Activated CD4-positive, alpha-beta T cell treated with anti-CD3 and anti-CD28 coated beads, Interleukin-2, Interleukin-6, amounts not matched to agents 100 ng/mL and 50 ng/mL, durations not matched to agents 16 hours and 8 hours (primary cell): ENCODE measurements around the gene ZNF827.
A peak's percentile ranks its signal among the peaks of the same experiment; 100 is the strongest.

Experiments
- DNase-seq: peaks from one replicate; pipeline ENCODE4 v3.0.0-alpha.2; 2020

ZNF827 gene

DNA sequence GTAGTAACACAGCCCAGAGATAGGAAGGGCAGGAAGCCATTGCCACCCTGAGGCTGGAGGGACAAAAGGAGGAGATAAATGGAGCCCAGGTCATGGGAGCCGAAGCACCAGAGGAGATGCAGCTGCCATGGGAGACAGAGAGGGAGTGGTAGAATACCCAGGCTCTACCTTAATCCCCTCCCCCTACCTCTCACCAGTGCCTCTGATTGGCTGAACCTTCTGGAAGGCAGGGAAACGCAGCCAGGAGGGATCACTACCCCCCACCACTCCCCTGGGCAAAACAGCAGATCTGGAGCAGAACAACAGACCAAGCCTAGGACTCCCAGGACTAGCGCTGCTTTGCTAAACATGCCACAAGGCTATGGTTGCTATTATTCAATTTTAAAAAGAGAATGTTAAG, 114.2 kb downstream of the ZNF827 start:
- DNase-seq, result no peak

DNA sequence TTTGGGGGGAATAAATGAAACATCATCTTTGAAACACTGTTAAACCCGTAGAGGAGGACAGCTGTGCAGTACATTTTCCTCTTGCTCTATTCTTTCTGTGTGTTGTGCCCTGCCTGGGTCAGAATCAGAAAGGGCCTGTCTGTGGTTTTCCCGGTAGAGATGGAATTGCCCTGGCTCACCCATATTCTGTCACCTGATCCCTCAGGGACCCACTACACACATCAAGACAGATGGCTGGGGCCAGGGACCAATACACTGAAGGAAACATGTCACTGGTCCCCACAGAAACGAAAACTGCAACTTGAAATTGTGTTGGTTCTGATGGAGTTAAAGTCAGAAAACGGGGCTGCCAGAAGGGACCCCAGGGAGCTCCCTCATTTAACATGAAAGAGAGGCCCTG, 114.9 kb downstream of the ZNF827 start:
- DNase-seq, result no peak

DNA sequence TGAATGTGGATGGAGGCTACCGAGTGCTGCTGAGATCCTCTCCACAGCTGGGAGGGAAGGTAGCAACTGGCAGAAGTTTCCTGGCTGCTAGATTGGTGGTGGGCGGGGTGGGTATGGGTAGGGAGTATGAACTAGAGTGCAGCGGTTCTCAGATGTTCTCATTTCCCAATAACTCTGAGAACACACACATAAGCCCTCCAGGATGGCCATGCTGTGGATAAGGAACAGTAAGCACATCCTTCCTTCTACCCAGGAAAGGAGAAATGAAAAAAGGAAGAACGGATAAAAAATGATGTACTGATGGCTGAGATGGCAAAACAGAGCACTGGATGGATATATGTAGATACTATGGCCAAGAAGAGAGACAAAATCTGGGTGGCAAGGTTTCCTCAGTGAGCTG, 116.0 kb downstream of the ZNF827 start:
- no peak for DNase-seq

DNA sequence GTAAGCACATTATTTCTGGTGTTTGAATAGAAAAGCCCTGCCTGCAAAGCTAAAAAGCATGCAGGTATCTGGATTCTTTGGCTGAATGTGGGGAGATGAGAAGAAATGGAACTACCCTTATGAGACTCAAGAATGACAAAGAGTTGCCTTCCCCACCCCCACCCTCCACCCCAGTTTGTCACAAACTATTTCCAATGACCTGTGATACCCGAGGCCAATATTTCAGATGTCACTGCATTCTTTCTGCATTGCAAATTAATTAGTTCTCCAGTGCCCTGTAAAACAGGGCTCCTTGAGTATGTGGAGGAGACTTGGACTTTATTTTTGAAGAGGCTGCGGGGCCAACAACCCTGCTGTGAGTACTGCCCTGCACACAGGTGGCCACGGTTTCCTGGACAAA, 116.4 kb downstream of the ZNF827 start:
- DNase-seq, result no peak

DNA sequence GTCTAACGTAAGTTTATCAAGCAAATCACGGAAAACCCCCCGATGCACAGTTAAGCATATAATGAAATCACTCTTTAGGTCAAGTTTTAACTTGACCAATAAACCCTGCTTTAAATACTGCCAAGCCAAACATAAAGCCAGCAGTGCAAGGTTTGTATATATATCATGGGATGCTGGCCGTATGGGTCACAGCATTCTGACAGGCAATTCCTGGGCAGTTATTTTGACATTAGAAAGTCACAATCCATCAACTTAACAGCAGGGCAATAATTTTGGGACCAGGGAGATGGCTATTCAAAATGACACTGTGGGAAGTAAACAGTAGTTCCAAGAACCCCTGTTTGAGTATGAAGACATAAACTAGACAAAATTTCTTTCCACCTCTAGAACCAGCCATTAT, 116.9 kb downstream of the ZNF827 start:
- DNase-seq, result no peak

DNA sequence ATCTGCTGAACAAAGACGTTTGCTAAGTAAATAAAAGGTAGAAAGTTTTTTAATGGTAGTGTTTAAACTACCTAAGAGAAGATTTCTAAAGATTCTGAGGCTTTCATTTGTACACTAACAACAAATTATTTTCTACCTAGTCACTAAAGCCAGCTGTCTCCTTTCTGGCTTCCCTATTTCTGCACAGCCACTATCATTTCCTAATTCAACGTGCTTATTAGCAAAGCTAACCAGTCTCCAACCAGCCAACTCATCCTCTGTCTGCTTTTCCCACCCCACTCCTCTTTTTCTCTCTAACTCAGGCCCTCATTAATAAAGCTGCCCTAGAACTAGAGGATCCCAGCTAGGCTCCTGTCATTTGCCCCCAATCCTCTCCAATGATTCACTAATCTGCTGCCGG, 118.2 kb downstream of the ZNF827 start:
- DNase-seq, result no peak

DNA sequence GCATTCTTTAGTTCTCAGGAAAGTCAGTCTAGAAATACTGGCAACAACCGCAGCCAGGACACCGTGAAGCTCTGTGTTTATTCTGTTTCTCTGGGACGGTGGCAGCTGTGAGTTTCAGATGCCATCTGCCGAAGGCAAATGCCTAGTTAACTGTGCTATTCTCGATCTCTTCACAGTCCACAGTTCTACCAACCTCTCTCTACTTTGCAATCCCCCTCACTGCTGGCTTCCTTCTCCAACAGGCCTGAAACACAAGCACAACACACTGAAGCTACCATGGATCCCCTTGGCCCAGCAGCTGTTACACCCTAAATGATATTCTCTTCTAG, 118.8 kb downstream of the ZNF827 start:
- no peak for DNase-seq

DNA sequence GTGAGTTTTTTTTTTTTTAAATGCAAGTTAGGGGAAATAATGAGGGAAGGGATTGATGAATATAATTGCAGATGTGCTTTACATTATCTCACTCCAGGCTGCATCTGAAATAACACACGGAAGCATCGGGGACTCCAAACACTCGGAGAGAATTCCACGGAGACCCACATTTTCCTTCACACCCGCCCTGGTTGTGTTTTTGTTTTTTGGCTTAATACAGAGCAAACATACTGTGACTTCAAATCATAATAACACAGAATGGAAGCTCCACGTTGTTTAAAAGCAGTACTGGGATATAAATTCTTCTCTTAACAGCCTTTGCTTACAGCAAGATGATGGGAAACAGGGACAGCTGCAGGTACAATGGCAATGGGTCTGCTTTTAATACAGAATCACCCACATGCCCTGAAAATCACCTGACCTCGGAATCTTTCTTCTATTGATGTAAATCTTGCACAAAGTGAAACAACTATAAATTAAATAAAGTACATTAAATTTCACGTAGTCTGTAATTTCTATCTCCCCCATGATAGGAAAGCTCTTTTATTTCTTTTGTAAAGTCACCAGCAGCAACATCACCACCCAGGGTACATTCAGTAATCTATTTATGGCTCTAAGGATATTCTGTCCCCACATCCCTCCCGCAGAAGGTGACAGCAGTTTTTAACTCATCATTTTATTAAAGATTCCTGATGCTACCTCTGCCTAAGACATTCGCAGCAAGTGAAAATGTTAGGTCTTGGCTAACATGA, 119.3 kb downstream of the ZNF827 start:
- no peak for DNase-seq

DNA sequence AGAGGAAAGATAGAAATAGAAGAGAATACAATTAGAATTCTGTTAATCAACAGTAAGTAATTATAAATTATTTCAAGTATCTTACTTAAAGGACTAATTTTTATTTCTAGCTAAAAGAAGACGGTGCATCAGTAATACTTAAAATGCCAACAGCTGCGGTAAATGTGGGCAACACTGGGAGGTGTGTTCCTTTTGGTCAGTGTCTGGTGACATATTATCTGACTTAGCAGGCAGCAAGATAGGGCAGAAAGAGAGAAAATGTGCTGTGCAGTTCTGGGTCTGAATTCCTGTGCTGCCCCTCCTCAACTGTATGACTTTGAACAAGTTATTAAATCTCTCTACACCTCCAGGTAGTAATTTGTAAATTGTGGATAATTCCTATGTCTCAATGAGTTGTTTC, 120.6 kb downstream of the ZNF827 start:
- DNase-seq, result no peak

DNA sequence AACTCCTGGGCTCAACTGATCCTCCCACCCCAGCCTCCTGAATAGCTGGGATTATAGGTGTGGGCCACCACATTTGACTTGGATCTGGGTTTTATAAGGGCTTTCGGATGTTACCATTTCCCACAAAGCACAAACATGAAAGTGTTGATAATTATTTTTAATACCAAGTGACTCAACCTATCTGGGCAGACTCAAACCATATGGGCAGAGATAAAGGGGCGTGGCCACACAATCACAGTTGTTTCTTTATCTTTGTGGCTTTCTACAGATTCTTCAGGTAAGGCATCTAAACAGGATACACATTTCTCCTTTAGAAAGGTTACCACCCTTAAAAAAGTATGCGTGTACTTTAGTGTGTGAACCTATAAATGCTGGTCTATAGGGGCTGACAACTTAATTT, 122.5 kb downstream of the ZNF827 start:
- no peak for DNase-seq

DNA sequence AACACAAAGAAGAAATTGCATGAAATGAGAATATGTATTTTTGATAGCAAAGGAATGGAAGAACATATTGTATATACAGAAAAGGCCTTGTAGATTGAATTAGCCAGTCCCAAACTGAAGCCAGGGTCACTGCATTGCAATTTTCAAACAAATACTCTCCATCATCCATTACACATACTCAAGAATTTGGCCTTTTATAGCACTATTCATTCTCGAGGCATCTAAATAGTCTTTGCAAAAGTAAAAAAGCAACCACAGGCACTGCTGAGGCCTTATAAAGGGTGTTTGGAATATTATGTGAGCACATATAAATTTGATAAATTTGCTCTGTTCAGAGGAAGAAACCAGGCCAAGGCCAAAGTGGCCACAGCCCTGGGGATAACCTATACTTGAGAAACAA, 123.0 kb downstream of the ZNF827 start:
- no peak for DNase-seq

DNA sequence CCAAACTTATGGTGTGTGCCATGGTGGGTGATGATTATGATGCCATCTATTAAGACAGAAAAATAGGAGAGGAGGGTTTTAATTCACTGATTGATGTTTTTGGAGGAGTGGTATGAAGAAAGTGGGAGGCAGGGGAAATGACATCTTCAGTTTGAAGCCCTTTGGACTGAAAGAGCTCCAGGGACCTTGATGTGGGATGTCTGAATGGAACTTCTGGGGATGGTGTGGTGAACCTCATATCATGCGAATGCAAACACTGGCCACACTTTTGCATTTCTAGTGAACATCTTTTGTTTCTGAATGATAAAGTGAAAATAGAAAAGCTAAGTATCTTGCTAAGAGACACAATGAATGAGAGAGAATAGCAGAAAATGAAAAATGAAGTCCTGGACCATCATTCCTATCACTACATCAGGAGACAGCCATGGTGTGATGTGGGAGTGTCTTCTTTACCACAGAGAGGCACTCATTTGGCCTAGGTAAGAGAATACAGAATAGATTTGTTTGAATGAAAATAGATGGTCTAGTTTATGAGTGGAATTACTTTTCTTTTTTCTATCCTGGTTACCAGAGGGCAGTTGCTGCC, 123.5 kb downstream of the ZNF827 start:
- DNase-seq, result no peak

DNA sequence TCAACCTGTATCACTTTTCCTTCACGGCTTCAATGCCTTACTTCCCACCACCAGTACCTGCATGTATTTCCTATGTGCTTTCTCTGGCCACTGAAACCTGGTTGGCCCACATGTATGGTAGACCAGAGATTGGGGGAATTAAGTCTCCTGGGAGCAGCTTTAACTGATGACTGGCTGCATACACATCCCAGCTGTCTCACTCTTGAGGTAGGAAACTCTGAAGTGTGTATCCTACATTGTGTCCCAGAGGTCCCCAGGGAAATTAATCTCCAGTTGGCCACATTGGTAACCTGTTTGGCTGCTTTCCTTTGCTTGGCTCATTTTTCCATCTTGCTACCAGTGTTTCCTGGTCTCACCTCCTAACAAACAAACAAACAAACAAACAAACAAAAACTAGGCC, 124.4 kb downstream of the ZNF827 start:
- DNase-seq, result no peak

DNA sequence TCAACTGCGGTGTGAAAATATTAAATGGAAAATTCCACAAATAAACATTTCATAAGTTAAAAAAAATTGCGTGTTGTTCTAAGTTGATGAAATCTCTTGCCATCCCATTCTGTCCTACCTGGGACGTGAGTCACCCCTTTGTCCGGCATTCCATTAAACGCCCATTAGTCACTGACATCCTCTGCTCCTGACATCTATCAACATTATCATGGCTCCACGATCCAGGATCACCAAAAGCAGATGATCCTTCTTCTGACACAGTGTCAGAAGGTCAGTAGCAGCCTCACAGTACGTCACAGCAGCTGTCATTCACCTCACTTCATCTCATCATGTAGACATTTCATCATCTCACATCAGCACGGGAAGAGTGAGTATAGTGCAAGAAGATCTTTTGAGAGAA, 125.7 kb downstream of the ZNF827 start:
- DNase-seq, result no peak

DNA sequence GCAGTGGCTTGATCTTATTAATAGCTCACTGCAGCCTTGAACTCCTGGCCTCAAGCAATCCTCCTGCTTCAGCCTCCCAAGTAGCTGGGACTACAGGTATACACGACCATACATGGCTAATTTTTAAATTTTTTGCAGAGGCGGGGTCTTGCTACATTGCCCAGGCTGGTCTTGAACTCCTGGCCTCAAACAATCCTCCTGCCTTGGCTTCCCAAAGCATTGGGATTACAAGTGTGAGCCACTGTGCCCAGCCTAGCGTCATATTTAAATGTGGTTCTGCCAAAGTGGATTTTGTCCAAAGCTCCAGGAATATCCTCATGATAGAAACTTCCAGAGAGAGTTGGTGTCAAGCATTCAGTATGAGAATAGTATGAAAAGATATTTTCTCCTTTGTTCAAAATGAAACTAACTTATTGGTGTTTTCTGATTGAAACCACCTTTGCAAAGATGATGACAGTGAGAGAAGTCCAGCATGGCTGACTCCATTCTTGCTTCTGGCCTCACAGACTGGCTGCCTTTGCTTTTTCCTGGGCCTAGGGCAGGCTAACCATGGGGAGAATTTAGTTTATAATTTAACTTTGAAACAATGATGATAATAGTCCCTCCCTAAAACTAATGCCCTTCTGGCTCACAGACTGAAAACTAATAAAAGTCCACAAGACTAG, 129.6 kb downstream of the ZNF827 start:
- peak; percentile 49 for DNase-seq

DNA sequence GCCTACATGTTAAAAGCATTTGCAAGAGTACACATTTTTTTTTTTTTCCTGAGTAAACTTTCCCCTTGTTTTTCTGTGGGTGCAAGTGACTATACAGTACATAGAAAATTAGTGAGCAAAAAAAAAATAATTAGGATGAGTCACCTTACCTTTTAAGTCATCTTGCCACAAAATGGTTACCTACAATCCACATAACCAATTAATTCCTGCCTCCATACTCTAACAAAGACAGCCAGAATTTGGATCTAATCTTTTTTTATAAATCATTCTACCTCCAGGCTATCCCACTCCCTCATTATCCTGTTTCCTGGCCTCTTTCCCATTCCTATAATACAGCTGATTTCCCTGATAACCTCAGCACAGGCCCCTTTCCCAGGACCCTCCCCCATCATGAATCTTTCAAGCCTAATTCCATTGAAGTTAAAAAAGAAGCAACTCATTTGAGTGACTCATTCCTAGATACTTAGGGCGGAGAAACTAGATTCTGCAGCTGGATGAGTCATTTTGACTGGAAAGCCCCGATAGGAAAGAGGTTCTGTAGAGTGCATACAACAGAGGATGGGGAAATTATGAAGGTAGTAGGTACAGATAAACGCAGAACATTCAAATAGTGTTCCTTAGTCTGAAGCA, 130.5 kb downstream of the ZNF827 start:
- DNase-seq, result peak; percentile 90

DNA sequence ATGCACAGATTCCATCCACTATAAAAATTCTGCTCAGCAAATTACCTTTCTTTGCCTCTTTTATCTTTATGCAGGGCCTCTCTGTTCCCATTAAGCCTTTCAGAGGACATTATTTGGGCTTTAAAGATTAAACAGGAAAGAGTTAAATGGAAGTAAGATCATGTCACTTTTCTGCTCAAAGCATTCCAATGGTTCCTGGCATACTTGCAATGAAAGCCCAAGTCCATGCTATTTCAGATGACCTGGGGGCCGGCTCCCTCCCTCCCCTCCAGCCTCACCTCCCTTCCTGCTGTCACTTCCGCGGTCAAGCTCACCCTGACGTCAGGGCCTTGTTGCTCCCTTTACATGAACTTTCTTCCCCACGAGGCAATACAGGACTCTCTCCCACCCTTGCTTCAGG, 133.1 kb downstream of the ZNF827 start:
- DNase-seq, result no peak

DNA sequence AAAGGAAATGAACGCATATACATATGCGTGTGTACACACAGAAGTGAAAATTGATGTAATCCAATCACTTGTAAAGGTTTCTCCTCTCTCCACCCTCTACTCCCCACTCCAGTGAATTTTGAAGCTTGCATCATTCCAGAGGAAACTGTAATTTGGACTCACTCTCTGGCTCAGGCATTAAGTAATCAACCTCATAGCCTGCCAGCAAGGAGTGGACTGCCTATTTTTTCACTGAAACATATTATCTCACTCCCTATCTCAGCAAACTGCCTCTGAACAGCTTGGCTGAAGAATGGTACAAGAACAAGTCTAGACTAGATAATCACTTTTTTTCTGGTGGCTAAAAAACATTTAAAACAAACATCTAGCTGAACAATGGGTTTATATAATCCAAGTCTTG, 134.5 kb downstream of the ZNF827 start:
- DNase-seq, result no peak

DNA sequence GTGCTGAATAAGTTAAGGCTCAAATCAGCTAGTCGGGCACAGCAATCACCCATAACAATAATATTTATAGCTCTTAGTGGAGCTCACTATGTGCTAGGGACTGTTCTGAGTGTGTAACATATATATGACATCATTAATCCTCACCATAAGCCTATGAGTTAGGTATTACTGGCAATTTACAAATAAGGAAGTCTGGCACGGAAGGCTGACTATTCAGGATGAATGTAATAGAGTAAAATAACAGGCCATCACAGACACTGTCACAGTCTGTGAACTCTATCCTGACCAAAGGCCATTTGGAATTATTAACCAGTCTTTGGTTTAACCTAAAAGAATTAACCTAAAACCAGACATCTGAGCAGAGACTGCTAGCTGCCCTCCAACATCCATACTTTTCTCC, 139.4 kb downstream of the ZNF827 start:
- no peak for DNase-seq

DNA sequence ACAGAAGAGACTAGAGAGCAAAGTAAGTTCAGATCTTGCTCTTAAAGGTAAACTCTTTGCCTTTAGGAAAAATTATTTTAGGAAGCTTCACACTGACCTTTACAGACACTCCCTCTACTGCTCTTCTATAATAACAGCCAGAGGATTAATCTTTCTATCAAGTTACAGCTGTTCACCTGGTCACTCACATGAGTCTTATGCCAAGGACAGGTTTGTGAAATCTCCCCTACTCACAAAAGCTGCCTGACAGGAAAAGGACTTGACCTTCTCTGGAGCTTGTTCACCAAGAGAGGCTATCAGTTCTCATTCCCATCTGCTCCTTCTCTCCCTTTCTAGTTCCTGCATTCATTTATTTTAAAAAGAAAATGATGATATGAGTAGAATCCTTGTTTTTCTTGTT, 141.3 kb downstream of the ZNF827 start:
- DNase-seq, result no peak

DNA sequence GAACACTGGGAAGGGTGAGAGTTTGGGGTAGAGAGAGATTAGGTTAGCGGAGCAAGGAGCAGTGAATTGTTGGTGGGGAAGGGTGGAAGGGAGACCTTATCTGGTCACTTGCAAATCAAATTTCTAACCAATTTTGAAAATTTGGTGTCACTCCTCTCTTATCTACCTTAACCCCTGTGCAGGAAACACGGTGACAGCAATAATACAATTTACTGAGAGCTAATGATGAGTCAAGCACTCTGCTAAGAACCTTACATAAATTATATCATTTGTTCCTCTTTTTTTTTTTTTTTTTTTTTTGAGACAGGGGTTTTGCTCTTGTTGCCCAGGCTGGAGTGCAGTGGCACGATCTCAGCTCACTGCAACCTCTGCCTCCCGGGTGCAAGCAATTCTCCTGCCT, 142.3 kb downstream of the ZNF827 start:
- no peak for DNase-seq

DNA sequence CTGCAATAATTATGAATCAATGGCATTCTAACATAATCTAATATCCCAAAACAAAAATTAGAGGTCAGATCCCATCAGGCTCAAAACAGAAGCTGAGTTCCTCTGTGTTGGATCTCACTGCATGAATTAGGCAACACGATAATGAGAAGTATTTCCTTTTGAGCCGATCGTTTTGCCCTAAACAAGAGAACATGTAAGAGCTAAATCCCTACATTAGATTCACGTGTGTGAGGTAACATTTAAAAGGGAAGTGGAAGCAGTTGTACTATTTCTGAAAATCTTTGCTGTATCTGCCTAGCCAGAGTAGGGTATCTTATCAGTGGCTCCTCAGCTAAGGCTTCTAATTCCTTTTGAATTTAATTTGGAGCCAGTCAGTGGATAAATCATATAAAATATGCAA, 143.1 kb downstream of the ZNF827 start:
- no peak for DNase-seq

DNA sequence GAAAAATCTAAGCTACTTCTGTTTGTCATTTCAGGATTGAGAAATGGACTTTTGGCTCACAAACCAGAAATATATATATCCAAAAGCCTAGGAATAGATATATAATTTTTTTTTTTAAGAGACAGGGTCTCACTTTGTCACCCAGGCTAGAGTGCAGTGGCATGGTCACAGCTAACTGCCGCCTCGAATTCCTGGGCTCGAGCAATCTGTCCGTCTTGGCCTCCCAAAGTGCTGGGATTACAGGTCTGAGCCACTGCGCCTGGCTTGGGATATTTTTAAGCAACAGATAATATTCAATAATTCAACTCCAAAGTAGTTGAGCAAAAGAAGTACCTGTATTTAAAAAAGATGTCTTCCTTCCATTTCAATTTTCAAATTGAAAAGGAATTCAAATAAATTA, 146.2 kb downstream of the ZNF827 start:
- DNase-seq, result no peak

DNA sequence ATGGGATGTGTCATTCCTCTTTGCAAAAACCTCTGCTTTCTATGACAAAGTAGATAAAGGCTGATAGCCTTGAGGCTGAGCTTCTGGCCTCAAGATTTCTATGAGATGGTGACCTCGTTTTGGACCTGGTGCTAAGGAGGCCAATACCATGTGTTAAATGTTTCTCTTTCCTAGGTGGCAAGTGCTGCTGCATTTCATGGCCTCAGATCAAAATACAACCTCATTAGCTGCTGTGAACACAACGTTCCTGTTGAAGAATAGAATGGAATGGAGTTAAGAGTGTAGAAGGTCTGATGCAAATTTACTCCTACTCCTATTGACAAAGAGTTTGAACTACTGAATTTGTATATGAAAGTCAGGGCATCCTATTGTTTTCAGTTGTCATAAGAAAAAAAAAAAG, 146.6 kb downstream of the ZNF827 start:
- no peak for DNase-seq
